Gastroesophageal sphincter (tissue), 4 donors: ENCODE data around the gene OR6F1. TPM values are rescaled to one million over a fixed set of nuclear protein-coding genes. Genes with fewer than 3 reads are reported as not detected.

Experiments
- ATAC-seq: fragments of 150-250 bp; one replicate; pipeline ENCODE4 v1.9.1; 2016; ENCODE audit warnings: mild to moderate bottlenecking, moderate library complexity
- H3K27ac ChIP-seq, 4 donors: fragments of 200-600 bp; sonication (generic) in 3 of 4; 1 replicate in 3 of 4; 2 replicates in 1 of 4; pipeline ENCODE4 v1.5.1; 2016 to 2019
- H3K27me3 ChIP-seq: fragments of 200-600 bp; sonication (generic); one replicate; pipeline ENCODE4 v1.5.1; 2019
- H3K36me3 ChIP-seq, 2 donors: fragments of 200-600 bp; sonication (generic); one replicate each; pipeline ENCODE4 v1.5.1; 2019; ENCODE audit warnings: control low read depth in 1 of 2
- H3K4me1 ChIP-seq, 3 donors: fragments of 200-600 bp; sonication (generic); 1 replicate in 2 of 3; 2 replicates in 1 of 3; pipeline ENCODE4 v1.5.1; 2016 to 2019; ENCODE audit warnings: control low read depth in 2 of 3
- H3K4me3 ChIP-seq, 2 donors: fragments of 200-600 bp; sonication (generic); one replicate each; pipeline ENCODE4 v1.5.1; 2019; ENCODE audit warnings: mild to moderate bottlenecking in 1 of 2, moderate library complexity in 1 of 2
- H3K9me3 ChIP-seq, 3 donors: fragments of 200-600 bp; sonication (generic); one replicate each; pipeline ENCODE4 v1.5.1; 2017 to 2019; ENCODE audit warnings: control low read depth in 2 of 3
- CTCF ChIP-seq, 4 experiments: fragments of 200-600 bp in 2 of 4; fragments of 450-650 bp in 2 of 4; sonication (generic) in 1 of 4; IDR thresholded peaks; one replicate each; pipeline ENCODE4 v1.5.1; 2017 to 2019; ENCODE audit warnings: antibody characterized with exemption in 4 of 4, mild to moderate bottlenecking in 2 of 4, moderate library complexity in 2 of 4
- EP300 ChIP-seq: sonication (generic); formaldehyde crosslinking; IDR thresholded peaks from one replicate; pipeline ENCODE4 v1.6.1; 2017; ENCODE audit warnings: antibody characterized with exemption, mild to moderate bottlenecking
- POLR2A ChIP-seq, 2 donors: fragments of 450-650 bp; IDR thresholded peaks; one replicate each; pipeline ENCODE4 v1.6.1; 2017; ENCODE audit warnings: antibody characterized with exemption in 2 of 2, mild to moderate bottlenecking in 2 of 2, moderate library complexity in 1 of 2
- POLR2AphosphoS5 ChIP-seq: sonication (generic); formaldehyde crosslinking; IDR thresholded peaks from one replicate; pipeline ENCODE4 v1.6.1; 2017; ENCODE audit warnings: antibody characterized with exemption
- WGBS, 2 donors: methylation state at CpG; one replicate each; pipeline ENCODE4 v1.1.5; 2018; ENCODE audit warnings: low coverage in 1 of 2; 5-methylcytosine and 5-hydroxymethylcytosine counted together
- total RNA-seq, 4 donors: library from RNA; depleted of rRNA; stranded (reverse); fragments of >200 nt; gene quantifications; one replicate each; pipeline ENCODE4 v1.1.0, GENCODE V29; 2016

OR6F1 gene
- total RNA-seq, 4 donors from 2014 or later, result not detected

- no peaks in the 10 kb centered on the region for H3K4me1 ChIP-seq
- no peaks in the 10 kb centered on the region for H3K36me3 ChIP-seq
- no peaks in the 10 kb centered on the region for H3K9me3 ChIP-seq
- H3K4me3 ChIP-seq, result no peak overlapping the region
- no peak for ATAC-seq
- no peak overlapping the region for H3K27ac ChIP-seq
- 27 to 28% methylated on average over 5 to 7 of the region's 7 CpGs for WGBS, 2 donors
- H3K27me3 ChIP-seq, result no peaks in the 10 kb centered on the region
- TF ChIP-seq EP300 (no peak), POLR2A (IDR thresholded peaks at IDR 0.05) (no peak), CTCF (IDR thresholded peaks at IDR 0.05) (peak in 2 of 4 experiments; percentile 3 to 41), POLR2AphosphoS5 (no peak)
Observed at GRCh38 chr1:247681288-247681897, 35.1 kb downstream of the OR6F1 start.

GRCh38 chr1:247680171-247680570 is 36.3 kb downstream of the OR6F1 start:
- Histone ChIP-seq H3K4me1 (no peaks in the 10 kb centered on the region), H3K27ac (no peak overlapping the region), H3K9me3 (no peaks in the 10 kb centered on the region), H3K36me3 (no peaks in the 10 kb centered on the region), H3K4me3 (no peak overlapping the region), H3K27me3 (no peaks in the 10 kb centered on the region)
- TF ChIP-seq POLR2A (IDR thresholded peaks at IDR 0.05) (no peak), EP300 (no peak), CTCF (IDR thresholded peaks at IDR 0.05) (no peak), POLR2AphosphoS5 (no peak)
- ATAC-seq, result no peak
- 60 to 71% methylated on average over 1 to 4 of the region's 4 CpGs for WGBS, 2 donors

GRCh38 chr1:247679639-247680038 is 36.8 kb downstream of the OR6F1 start, which contains the start of gene OR13G1:
Gene OR13G1 (minus strand): TSS chr1:247679739. CDS start chr1:247673041, 6,698 bp downstream.
- 65 to 78% methylated on average over 1 of the region's 1 CpG for whole genome bisulfite sequencing, 2 donors
- no peak within 1 kb of the TSS for H3K4me3 ChIP-seq
- no peak for ATAC-seq
- H3K36me3 ChIP-seq, result no peaks in the 10 kb centered on the region
- H3K27ac ChIP-seq, result no peak within 1 kb of the TSS
- H3K27me3 ChIP-seq, result no peaks in the 10 kb centered on the region
- TF ChIP-seq POLR2A (IDR thresholded peaks at IDR 0.05) (no peak), EP300 (no peak), POLR2AphosphoS5 (no peak), CTCF (IDR thresholded peaks at IDR 0.05) (no peak)
- no peaks in the 10 kb centered on the region for H3K4me1 ChIP-seq
- H3K9me3 ChIP-seq, result no peaks in the 10 kb centered on the region

- Histone ChIP-seq H3K4me1 (no peaks in the 10 kb centered on the region), H3K36me3 (no peaks in the 10 kb centered on the region), H3K4me3 (no peak overlapping the region), H3K27me3 (no peaks in the 10 kb centered on the region), H3K9me3 (peaks cover 0 to 6% (median 0%) of the 10 kb centered on the region in 3 donors), H3K27ac (no peak overlapping the region)
- no peak for TF ChIP-seq POLR2AphosphoS5
- no peak for TF ChIP-seq EP300
- no peak for TF ChIP-seq CTCF (IDR thresholded peaks at IDR 0.05)
- no peak for TF ChIP-seq POLR2A (IDR thresholded peaks at IDR 0.05)
- 29 to 44% methylated on average over 1 of the region's 1 CpG for WGBS, 2 donors
- ATAC-seq, result no peak
Observed at GRCh38 chr1:247669225-247669624, 47.2 kb downstream of the OR6F1 start.

Other genes with a start within 250 kb of the OR6F1 start
- under 1 TPM in 1 of 4 donors, not detected in 3; 0.08 TPM for gene OR2C3, start 180.2 kb downstream of the OR6F1 start, total RNA-seq
- gene GCSAML, start 167.5 kb downstream of the OR6F1 start, total RNA-seq, result 1 to 10 TPM in 1 of 4 donors, under 1 TPM in 3; 0.31 to 4.1 (median 0.69) TPM
- not detected for gene OR2G2, start 128.3 kb downstream of the OR6F1 start, total RNA-seq
- gene OR2G3, start 111.1 kb downstream of the OR6F1 start, total RNA-seq, result not detected
- not detected for gene OR13G1, start 36.9 kb downstream of the OR6F1 start, total RNA-seq
- not detected for gene OR14K1, start 22.0 kb upstream of the OR6F1 start, total RNA-seq
- not detected for gene OR14A2, start 31.5 kb upstream of the OR6F1 start, total RNA-seq
- gene OR1C1, start 43.9 kb upstream of the OR6F1 start, total RNA-seq, result not detected
- not detected for gene OR14A16, start 107.5 kb upstream of the OR6F1 start, total RNA-seq
- gene OR11L1, start 125.2 kb upstream of the OR6F1 start, total RNA-seq, result not detected
- 1 to 10 TPM in 1 of 4 donors, under 1 TPM in 2, not detected in 1; 0.81 to 9.1 (median 0.89) TPM for gene TRIM58, start 140.5 kb upstream of the OR6F1 start, total RNA-seq
- 1 to 10 TPM in 1 of 4 donors, under 1 TPM in 2, not detected in 1; 0.39 to 1.6 (median 0.40) TPM for gene OR2W3, start 178.9 kb upstream of the OR6F1 start, total RNA-seq
- gene OR2T8, start 203.6 kb upstream of the OR6F1 start, total RNA-seq, result not detected
- not detected for gene OR2AJ1, start 208.2 kb upstream of the OR6F1 start, total RNA-seq
- not detected for gene OR2L8, start 232.2 kb upstream of the OR6F1 start, total RNA-seq
- not detected for gene OR2AK2, start 248.6 kb upstream of the OR6F1 start, total RNA-seq